Testis (tissue), 2 donors: ENCODE measurements around the gene LEF1.

Source experiments
- CTCF ChIP-seq, 3 experiments: fragments of 450-650 bp in 2 of 3; fragments of 200-600 bp in 1 of 3; sonication (generic) in 1 of 3; IDR thresholded peaks; one replicate each; pipeline ENCODE4 v1.5.1; 2016 to 2019; ENCODE audit warnings: antibody characterized with exemption in 3 of 3, mild to moderate bottlenecking in 2 of 3, moderate library complexity in 1 of 3
- POLR2A ChIP-seq: fragments of 450-650 bp; IDR thresholded peaks from one replicate; pipeline ENCODE4 v1.6.1; 2017; ENCODE audit warnings: antibody characterized with exemption, mild to moderate bottlenecking, moderate library complexity

GRCh38 chr4:108111781-108112180 lies 57.0 kb downstream of the LEF1 start:
- TF ChIP-seq CTCF (IDR thresholded peaks at IDR 0.05): no peak
- TF ChIP-seq POLR2A: no peak
